IPS-18a (cell line): ENCODE results near the gene SHISA9.

Experiments
- H3K27ac ChIP-seq: one replicate; pipeline ENCODE4 v1.5.1; 2013; ENCODE audit warnings: low read length
- H3K27me3 ChIP-seq: one replicate; pipeline ENCODE4 v1.6.1; 2013; ENCODE audit warnings: mild to moderate bottlenecking, low read length; ENCODE audit not compliant: control insufficient read depth, insufficient read depth
- H3K36me3 ChIP-seq: one replicate; pipeline ENCODE4 v1.6.1; 2013; ENCODE audit warnings: low read depth, low read length; ENCODE audit not compliant: control insufficient read depth
- H3K4me1 ChIP-seq: one replicate; pipeline ENCODE4 v1.6.1; 2013; ENCODE audit warnings: low read depth, low read length; ENCODE audit not compliant: control insufficient read depth
- H3K4me3 ChIP-seq: one replicate; pipeline ENCODE4 v1.5.1; 2013; ENCODE audit warnings: low read length
- H3K9ac ChIP-seq: one replicate; pipeline ENCODE4 v1.6.1; 2013; ENCODE audit warnings: mild to moderate bottlenecking, low read length, moderate library complexity
- H3K9me3 ChIP-seq: one replicate; pipeline ENCODE4 v1.6.1; 2013; ENCODE audit warnings: low read depth, low read length; ENCODE audit not compliant: control insufficient read depth

The SHISA9 gene

DNA sequence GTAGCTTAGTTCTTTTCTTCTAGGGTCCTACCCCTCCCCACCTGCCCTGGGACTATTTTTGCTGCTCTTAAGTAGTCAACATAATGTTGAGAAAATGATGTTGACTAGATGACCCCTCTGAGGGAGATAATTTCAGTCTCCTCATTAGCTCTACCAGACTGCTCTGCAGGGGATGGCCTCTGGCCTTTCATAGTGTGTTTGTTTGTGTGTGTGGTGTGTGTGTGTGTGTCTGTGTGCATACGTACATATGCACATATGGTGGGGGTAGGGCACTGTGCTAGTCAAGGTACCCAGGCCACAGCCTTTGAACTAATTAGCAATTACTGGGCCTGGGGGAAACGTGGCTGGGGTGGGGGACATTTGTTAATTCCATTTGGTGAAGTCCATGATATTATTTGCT is 254.0 kb downstream of the SHISA9 start:
- H3K9ac ChIP-seq, result no peak overlapping the region
- no peaks in the 10 kb centered on the region for H3K27me3 ChIP-seq
- H3K4me3 ChIP-seq, result no peak overlapping the region
- H3K4me1 ChIP-seq, result peaks cover 42% of the 10 kb centered on the region
- no peak overlapping the region for H3K27ac ChIP-seq
- H3K9me3 ChIP-seq, result no peaks in the 10 kb centered on the region
- no peaks in the 10 kb centered on the region for H3K36me3 ChIP-seq

- Histone ChIP-seq H3K9ac (no peak overlapping the region), H3K36me3 (no peaks in the 10 kb centered on the region), H3K9me3 (no peaks in the 10 kb centered on the region), H3K4me3 (no peak overlapping the region), H3K27ac (no peak overlapping the region), H3K4me1 (peaks cover 41% of the 10 kb centered on the region), H3K27me3 (no peaks in the 10 kb centered on the region)
Observed at GRCh38 chr16:13155780-13156179, 254.4 kb downstream of the SHISA9 start.

- H3K36me3 ChIP-seq, result no peaks in the 10 kb centered on the region
- H3K27me3 ChIP-seq, result no peaks in the 10 kb centered on the region
- peaks cover 41% of the 10 kb centered on the region for H3K4me1 ChIP-seq
- no peak overlapping the region for H3K9ac ChIP-seq
- no peaks in the 10 kb centered on the region for H3K9me3 ChIP-seq
- peak overlapping the region; percentile 1 for H3K27ac ChIP-seq
- H3K4me3 ChIP-seq, result peak overlapping the region; percentile 14
Observed at GRCh38 chr16:13157082-13157481, 255.7 kb downstream of the SHISA9 start.

GRCh38 chr16:13158427-13158826 is 257.0 kb downstream of the SHISA9 start:
- no peak overlapping the region for H3K9ac ChIP-seq
- H3K27me3 ChIP-seq, result no peaks in the 10 kb centered on the region
- H3K4me3 ChIP-seq, result no peak overlapping the region
- peaks cover 47% of the 10 kb centered on the region for H3K4me1 ChIP-seq
- no peak overlapping the region for H3K27ac ChIP-seq
- H3K9me3 ChIP-seq, result no peaks in the 10 kb centered on the region
- H3K36me3 ChIP-seq, result no peaks in the 10 kb centered on the region

- H3K36me3 ChIP-seq, result no peaks in the 10 kb centered on the region
- peaks cover 23% of the 10 kb centered on the region for H3K4me1 ChIP-seq
- H3K9ac ChIP-seq, result no peak overlapping the region
- H3K4me3 ChIP-seq, result no peak overlapping the region
- H3K27ac ChIP-seq, result no peak overlapping the region
- H3K9me3 ChIP-seq, result no peaks in the 10 kb centered on the region
- H3K27me3 ChIP-seq, result no peaks in the 10 kb centered on the region
Observed at GRCh38 chr16:13165024-13165423, 263.6 kb downstream of the SHISA9 start.

GRCh38 chr16:13168091-13168572 is 266.7 kb downstream of the SHISA9 start:
- Histone ChIP-seq H3K27me3 (no peaks in the 10 kb centered on the region), H3K4me3 (no peak overlapping the region), H3K36me3 (no peaks in the 10 kb centered on the region), H3K27ac (no peak overlapping the region), H3K9ac (no peak overlapping the region), H3K9me3 (no peaks in the 10 kb centered on the region), H3K4me1 (peaks cover 18% of the 10 kb centered on the region)

GRCh38 chr16:13171313-13171712 is 269.9 kb downstream of the SHISA9 start:
- H3K27me3 ChIP-seq, result no peaks in the 10 kb centered on the region
- H3K9ac ChIP-seq, result no peak overlapping the region
- H3K27ac ChIP-seq, result no peak overlapping the region
- no peaks in the 10 kb centered on the region for H3K36me3 ChIP-seq
- H3K4me1 ChIP-seq, result peaks cover 21% of the 10 kb centered on the region
- no peak overlapping the region for H3K4me3 ChIP-seq
- no peaks in the 10 kb centered on the region for H3K9me3 ChIP-seq

DNA sequence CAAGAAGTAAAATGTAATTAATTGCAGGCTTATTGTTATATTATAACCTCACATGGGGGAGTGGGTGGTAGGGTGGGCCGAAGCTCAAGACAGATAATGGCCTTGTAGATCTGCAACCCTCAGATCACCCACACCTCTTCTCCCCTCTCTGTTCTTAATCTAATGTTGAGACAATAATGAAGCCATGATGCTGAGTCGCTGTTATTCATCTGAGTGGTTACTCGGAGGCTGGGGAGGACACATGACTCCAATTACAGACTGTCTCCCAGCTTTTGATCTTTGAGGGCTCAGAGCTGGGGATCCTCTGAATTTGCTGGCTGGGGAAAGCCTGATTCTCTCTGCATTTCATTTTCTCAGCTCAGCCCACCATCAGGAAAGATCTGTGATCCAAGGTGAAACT is 275.3 kb downstream of the SHISA9 start:
- Histone ChIP-seq H3K9ac (no peak overlapping the region), H3K27me3 (no peaks in the 10 kb centered on the region)

DNA sequence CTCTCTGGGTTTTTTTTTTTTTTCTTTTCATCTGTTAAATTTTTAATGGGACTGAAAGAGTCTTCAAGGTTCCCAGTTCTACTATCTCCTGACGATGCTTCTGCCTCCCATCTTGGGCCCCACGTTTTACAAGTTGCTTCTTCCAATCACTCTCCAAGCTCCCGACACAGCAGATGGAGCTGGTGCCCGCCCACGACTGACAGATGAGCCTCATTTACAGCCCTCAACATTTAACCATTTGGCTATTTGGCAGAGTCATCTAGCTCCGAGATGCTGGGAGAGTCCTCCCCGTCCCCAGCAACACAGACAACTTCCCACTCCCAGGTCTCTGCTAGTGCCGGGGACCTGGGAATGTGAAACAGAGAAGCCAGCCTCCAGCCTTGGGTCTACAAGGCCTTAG is 276.9 kb downstream of the SHISA9 start:
- Histone ChIP-seq H3K4me3 (no peak overlapping the region), H3K9me3 (no peaks in the 10 kb centered on the region), H3K36me3 (no peaks in the 10 kb centered on the region), H3K4me1 (peaks cover 8% of the 10 kb centered on the region), H3K27me3 (no peaks in the 10 kb centered on the region), H3K27ac (no peak overlapping the region), H3K9ac (no peak overlapping the region)

More for the DNA sequence above, 275.3 kb downstream of the SHISA9 start:
- Histone ChIP-seq H3K4me1 (peaks cover 8% of the 10 kb centered on the region), H3K9me3 (no peaks in the 10 kb centered on the region), H3K27ac (no peak overlapping the region), H3K4me3 (no peak overlapping the region), H3K36me3 (no peaks in the 10 kb centered on the region)

DNA sequence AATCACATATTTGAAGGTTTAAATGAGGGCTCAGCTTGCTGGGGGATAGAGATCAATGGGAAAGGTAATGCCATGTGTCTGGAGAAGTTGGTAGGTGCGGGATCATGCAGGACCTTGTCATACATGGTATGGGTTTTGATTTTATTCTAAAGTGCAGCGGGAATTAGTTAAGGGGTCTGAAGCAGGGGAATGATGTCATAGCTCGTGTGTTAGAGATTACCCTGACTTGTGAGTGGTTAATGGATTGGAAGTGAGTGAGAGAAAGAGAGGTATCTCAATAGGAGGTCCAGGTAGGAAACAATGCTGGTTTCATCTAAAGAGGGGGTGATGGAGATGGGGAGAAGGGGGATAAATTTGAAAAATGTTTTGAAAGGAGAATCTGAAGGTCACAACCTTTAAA is 280.0 kb downstream of the SHISA9 start:
- Histone ChIP-seq H3K9me3 (no peaks in the 10 kb centered on the region), H3K4me1 (peaks cover 4% of the 10 kb centered on the region), H3K36me3 (no peaks in the 10 kb centered on the region), H3K4me3 (no peak overlapping the region), H3K9ac (no peak overlapping the region), H3K27me3 (no peaks in the 10 kb centered on the region), H3K27ac (no peak overlapping the region)

GRCh38 chr16:13186813-13187212 is 285.4 kb downstream of the SHISA9 start:
- Histone ChIP-seq H3K36me3 (no peaks in the 10 kb centered on the region), H3K27ac (no peak overlapping the region), H3K9me3 (no peaks in the 10 kb centered on the region), H3K27me3 (no peaks in the 10 kb centered on the region), H3K9ac (no peak overlapping the region), H3K4me3 (no peak overlapping the region), H3K4me1 (no peaks in the 10 kb centered on the region)

GRCh38 chr16:13189250-13189649 is 287.9 kb downstream of the SHISA9 start:
- H3K27me3 ChIP-seq, result no peaks in the 10 kb centered on the region
- no peaks in the 10 kb centered on the region for H3K36me3 ChIP-seq
- H3K4me3 ChIP-seq, result no peak overlapping the region
- no peak overlapping the region for H3K27ac ChIP-seq
- no peaks in the 10 kb centered on the region for H3K4me1 ChIP-seq
- no peak overlapping the region for H3K9ac ChIP-seq
- no peaks in the 10 kb centered on the region for H3K9me3 ChIP-seq
